OCI-LY3 (cell line): ENCODE results near the gene SLC45A3.

ENCODE experiments used
- CTCF ChIP-seq: fragments of 200-600, 300-600 bp; sonication (generic); IDR thresholded peaks from 2 replicates; pipeline ENCODE4 v1.5.1; 2014; ENCODE audit warnings: antibody characterized with exemption, low read length, low read depth
- EZH2phosphoT487 ChIP-seq: fragments of 200-600 bp; shearing (Covaris generic); IDR thresholded peaks from 2 replicates; pipeline ENCODE4 v1.6.1; 2018; ENCODE audit warnings: antibody characterized with exemption, mixed run types, low read depth

- TF ChIP-seq CTCF (no peak), EZH2phosphoT487 (no peak)
Observed at GRCh38 chr1:205667909-205668643, 12.2 kb downstream of the SLC45A3 start.
